Measurements from ENCODE around the gene TASOR.
A peak's percentile ranks its signal among the peaks of the same experiment; 100 is the strongest.

TASOR gene

DNA sequence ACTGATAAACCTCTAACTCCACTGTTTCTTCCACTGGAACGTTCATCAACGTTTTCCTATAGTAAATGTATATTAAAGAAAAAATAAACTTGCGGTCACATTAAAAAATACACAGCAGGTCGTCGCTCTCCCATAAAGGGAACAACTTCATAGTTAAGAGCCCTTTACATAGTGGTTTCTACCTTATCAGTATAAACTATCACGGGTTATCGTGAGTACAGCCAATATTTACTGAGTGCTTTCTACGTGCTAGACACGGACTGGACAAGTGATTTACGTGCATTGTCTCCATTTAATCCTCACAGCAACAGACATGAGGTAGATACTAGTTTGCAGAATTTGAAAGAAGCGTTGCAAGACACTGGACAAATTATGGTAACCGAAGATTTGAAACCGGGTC, 964 bp upstream of the TASOR start:
- H3K4me3 ChIP-seq (replicated peaks; ENCODE audit: insufficient read depth, low read length) = no peak overlapping the region
- H3K27me3 ChIP-seq (ENCODE audit: insufficient read depth, poor library complexity, severe bottlenecking) = no peaks in the 10 kb centered on the region
- no peak overlapping the region for H3K27ac ChIP-seq (replicated peaks)
- no peak for TF ChIP-seq POLR2AphosphoS5 (IDR thresholded peaks at IDR 0.05; ENCODE audit: low read depth)
- no peak for TF ChIP-seq GABPA (IDR thresholded peaks at IDR 0.05; ENCODE audit: low read depth)
- no peak for TF ChIP-seq SPI1 (IDR thresholded peaks at IDR 0.05; ENCODE audit: borderline replicate concordance, low read depth)
- TF ChIP-seq, protein P1, sequence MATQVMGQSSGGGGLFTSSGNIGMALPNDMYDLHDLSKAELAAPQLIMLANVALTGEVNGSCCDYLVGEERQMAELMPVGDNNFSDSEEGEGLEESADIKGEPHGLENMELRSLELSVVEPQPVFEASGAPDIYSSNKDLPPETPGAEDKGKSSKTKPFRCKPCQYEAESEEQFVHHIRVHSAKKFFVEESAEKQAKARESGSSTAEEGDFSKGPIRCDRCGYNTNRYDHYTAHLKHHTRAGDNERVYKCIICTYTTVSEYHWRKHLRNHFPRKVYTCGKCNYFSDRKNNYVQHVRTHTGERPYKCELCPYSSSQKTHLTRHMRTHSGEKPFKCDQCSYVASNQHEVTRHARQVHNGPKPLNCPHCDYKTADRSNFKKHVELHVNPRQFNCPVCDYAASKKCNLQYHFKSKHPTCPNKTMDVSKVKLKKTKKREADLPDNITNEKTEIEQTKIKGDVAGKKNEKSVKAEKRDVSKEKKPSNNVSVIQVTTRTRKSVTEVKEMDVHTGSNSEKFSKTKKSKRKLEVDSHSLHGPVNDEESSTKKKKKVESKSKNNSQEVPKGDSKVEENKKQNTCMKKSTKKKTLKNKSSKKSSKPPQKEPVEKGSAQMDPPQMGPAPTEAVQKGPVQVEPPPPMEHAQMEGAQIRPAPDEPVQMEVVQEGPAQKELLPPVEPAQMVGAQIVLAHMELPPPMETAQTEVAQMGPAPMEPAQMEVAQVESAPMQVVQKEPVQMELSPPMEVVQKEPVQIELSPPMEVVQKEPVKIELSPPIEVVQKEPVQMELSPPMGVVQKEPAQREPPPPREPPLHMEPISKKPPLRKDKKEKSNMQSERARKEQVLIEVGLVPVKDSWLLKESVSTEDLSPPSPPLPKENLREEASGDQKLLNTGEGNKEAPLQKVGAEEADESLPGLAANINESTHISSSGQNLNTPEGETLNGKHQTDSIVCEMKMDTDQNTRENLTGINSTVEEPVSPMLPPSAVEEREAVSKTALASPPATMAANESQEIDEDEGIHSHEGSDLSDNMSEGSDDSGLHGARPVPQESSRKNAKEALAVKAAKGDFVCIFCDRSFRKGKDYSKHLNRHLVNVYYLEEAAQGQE (IDR thresholded peaks at IDR 0.05; ENCODE audit: insufficient replicate concordance, low read depth) = no peak
- TF ChIP-seq, protein P2, sequence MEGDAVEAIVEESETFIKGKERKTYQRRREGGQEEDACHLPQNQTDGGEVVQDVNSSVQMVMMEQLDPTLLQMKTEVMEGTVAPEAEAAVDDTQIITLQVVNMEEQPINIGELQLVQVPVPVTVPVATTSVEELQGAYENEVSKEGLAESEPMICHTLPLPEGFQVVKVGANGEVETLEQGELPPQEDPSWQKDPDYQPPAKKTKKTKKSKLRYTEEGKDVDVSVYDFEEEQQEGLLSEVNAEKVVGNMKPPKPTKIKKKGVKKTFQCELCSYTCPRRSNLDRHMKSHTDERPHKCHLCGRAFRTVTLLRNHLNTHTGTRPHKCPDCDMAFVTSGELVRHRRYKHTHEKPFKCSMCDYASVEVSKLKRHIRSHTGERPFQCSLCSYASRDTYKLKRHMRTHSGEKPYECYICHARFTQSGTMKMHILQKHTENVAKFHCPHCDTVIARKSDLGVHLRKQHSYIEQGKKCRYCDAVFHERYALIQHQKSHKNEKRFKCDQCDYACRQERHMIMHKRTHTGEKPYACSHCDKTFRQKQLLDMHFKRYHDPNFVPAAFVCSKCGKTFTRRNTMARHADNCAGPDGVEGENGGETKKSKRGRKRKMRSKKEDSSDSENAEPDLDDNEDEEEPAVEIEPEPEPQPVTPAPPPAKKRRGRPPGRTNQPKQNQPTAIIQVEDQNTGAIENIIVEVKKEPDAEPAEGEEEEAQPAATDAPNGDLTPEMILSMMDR (IDR thresholded peaks at IDR 0.05; ENCODE audit: insufficient read depth, low read length) = no peak
- no peak for DNase-seq (ENCODE audit: low read depth in 1 of 2, low spot score in 1 of 2)

DNA sequence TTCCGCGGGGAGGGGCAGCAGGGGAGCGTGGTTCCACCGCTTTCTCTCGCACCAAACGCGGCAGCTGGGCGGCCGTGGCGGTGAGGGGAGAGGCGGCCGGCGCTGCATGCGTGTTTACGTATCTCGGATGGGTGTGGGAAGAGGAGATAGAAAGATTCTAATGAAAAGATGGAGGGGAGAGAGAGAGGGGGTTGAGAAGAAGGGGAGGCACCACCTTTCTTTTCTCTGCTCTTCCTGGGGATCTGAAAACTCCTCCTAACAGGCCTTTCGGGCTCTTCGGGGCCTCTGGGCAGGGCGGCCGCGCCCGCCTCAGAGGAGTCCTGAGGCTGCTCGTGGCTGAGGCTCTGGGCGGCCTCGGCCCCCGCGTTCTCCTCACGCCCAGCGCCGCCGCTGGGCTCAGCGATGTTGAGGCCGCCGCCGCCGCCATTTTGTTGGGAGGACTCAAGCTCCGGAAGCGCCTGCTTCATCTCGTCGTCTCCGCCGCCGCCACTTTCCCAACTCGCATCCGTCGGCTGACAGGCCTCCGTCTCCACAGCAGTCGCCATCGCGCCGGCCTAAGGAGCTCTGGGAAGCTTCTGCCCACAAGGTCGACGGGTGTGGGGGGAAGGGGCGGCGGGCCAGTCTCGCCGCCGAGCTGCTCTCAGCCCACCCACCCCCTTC, 473 bp downstream of the TASOR start:
- peak; percentile 36 to 80 for DNase-seq (ENCODE audit: low read depth in 1 of 2, low spot score in 1 of 2)
- Histone ChIP-seq H3K27ac (replicated peaks) (peak overlapping the region; percentile 99), H3K27me3 (ENCODE audit: insufficient read depth, poor library complexity, severe bottlenecking) (no peaks in the 10 kb centered on the region), H3K4me3 (replicated peaks; ENCODE audit: insufficient read depth, low read length) (peak overlapping the region; percentile 76)
- TF ChIP-seq, protein P1 (IDR thresholded peaks at IDR 0.05; ENCODE audit: insufficient replicate concordance, low read depth) = peak; percentile 24
- TF ChIP-seq, protein P2 (IDR thresholded peaks at IDR 0.05; ENCODE audit: insufficient read depth, low read length) = no peak

DNA sequence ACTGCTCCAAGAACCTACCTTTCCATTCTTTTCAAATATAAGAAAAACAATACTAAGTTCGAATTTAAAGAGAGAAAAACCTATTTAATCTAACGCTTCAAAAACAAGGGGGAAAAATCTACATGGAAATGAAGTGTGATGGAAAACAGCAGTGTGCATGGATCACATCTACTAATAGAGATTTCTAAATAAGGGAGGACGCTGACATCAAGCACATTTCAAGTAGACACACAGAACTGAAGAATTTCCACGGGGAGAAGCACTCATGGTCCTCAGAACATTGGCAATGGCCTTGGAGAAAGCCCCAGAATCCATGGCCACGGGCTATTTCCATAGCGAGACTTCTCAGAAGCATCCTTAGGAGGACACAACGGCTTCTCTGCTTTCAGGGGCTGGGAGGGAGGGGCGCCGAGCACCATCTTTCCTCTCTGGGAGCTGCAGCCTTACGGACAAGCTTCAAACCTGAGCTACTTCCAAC, 1.0 kb downstream of the TASOR start:
- DNase-seq (ENCODE audit: low read depth in 1 of 2, low spot score in 1 of 2) = no peak
- TF ChIP-seq POLR2AphosphoS5 (IDR thresholded peaks at IDR 0.05; ENCODE audit: low read depth) (no peak), SPI1 (IDR thresholded peaks at IDR 0.05; ENCODE audit: borderline replicate concordance, low read depth) (no peak), GABPA (IDR thresholded peaks at IDR 0.05; ENCODE audit: low read depth) (no peak)
- TF ChIP-seq, protein P2 (IDR thresholded peaks at IDR 0.05; ENCODE audit: insufficient read depth, low read length) = no peak
- TF ChIP-seq, protein P1 (IDR thresholded peaks at IDR 0.05; ENCODE audit: insufficient replicate concordance, low read depth) = no peak
- Histone ChIP-seq H3K27ac (replicated peaks) (peak overlapping the region; percentile 99), H3K27me3 (ENCODE audit: insufficient read depth, poor library complexity, severe bottlenecking) (no peaks in the 10 kb centered on the region), H3K4me3 (replicated peaks; ENCODE audit: insufficient read depth, low read length) (peak overlapping the region; percentile 76)
